NCI-H526 (cell line): ENCODE data around the gene PTK7.
"Not testable (repeated sequence)": the region's sequence is repeated elsewhere in the genome, so short reads cannot be mapped to it uniquely, and the experiment has no call there.

Experiments used
- DNase-seq, 2 experiments: peaks; one replicate each; lab custom pipeline; 2025; lab: John Stamatoyannopoulos, UW

PTK7 gene

GRCh38 chr6:43117466-43117865 is 41.4 kb downstream of the PTK7 start:
- DNase-seq: not testable (repeated sequence)

- DNase-seq: no peak
Observed at GRCh38 chr6:43119482-43119881, 43.4 kb downstream of the PTK7 start.

- DNase-seq: no peak
Observed at GRCh38 chr6:43120101-43120763, 44.1 kb downstream of the PTK7 start.

- DNase-seq: no peak
Observed at GRCh38 chr6:43120944-43121913, 45.1 kb downstream of the PTK7 start.

DNA sequence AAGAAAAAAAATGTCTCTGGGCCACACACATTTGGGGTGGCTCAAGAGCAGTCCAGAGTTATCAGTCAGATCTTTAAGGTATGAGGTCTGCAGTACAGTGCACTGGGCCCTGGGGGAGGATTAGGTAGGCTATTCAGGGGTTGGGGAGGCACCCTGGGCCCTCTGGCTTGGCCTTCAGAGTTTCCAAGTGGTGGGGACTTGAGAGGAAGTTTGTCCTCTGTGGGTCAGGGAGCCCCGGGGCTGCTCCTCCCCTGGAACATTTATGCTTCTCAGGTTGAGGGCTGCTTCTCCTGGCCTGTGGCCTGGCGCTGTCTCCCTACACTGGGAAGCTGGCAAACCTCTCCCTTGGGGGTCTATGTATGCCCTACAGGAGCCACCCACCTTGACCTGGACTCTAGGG is 46.0 kb downstream of the PTK7 start:
- no peak for DNase-seq

DNA sequence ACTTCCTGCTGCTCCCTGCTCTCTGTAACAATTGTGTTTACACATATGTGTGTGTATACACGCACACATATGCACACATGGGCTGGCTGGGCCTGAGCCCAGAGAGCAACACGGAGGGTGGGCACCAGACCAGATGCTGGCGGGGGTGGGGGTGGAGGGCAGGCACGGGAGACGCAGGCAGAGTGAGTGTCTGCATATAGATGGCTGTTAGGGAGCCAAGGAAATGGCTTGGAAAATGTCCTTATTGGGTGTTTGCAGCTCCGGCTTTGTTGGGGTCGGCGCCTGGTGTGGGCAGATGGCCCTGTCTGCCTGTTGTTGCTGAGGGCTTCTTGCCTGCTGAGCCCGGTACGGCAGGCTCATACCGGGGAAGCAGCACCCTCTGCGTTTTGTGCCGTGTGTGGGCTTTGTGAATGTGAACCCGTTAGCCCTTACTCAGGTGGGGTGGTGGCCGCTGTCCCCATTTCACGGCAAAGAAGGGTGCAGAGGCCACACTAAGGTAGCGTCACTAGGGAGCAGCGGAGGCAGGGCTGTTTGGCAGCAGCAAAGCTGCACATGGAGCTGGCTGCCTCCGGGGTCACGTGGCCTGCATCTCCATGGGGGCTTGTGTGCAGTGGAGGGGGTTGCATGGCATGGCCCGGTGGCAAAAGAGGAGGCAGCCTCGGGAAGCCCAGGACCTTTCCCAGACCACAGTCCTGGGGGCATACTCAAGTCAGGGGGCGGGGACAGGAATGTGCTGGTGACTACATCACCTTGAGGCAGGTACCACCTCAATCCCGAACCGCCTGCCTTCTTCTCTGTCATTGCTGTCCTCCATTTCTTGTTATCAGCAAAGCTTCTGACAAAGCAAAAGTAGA is 47.6 kb downstream of the PTK7 start:
- no peak for DNase-seq

GRCh38 chr6:43124481-43124880 is 48.4 kb downstream of the PTK7 start:
- no peak for DNase-seq

GRCh38 chr6:43125119-43125518 is 49.0 kb downstream of the PTK7 start:
- no peak for DNase-seq

DNA sequence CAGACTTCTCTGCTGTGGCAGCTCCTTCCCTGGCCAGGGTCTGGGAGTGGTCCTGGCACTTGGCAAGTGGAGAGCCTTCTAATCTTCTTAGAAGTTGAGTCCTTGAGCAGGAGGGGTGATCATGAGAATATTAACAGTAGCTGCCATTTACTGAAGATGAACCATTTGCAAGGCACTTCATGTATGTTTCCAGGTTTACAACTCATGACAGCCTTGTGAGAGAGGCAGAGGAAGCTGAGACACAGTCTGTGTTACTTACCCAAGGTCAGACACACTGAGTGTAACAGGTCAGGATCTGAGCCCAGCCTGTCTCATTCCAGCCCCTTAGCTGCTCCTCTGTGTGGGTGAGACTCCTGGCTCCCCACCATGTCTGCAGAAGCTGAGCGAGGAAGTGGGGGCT is 49.4 kb downstream of the PTK7 start:
- DNase-seq: no peak

- DNase-seq: peak; percentile 64 to 88
Observed at GRCh38 chr6:43127180-43127579, 51.1 kb downstream of the PTK7 start.

GRCh38 chr6:43127877-43128276 is 51.8 kb downstream of the PTK7 start:
- DNase-seq: no peak

GRCh38 chr6:43128926-43129325 is 52.8 kb downstream of the PTK7 start:
- DNase-seq: no peak

GRCh38 chr6:43129434-43130194 is 53.5 kb downstream of the PTK7 start:
- peak; percentile 1 to 42 for DNase-seq

- no peak for DNase-seq
Observed at GRCh38 chr6:43130429-43130828, 54.3 kb downstream of the PTK7 start.

DNA sequence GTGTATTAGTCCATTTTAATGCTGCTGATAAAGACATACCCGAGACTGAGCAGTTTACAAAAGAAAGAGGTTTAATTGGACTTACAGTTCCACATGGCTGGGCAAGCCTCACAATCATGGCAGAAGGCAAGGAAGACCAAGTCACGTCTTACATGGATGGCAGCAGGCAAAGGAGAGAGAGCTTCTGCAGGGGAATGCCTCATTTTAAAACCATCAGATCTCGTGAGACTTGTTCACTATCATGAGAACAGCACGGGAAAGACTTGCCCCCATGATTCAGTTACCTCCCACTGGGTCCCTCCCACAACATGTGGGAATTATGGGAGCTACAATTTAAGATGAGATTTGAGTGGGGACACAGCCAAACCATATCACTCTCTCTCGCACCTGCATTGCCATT is 55.3 kb downstream of the PTK7 start:
- not testable (repeated sequence) for DNase-seq

DNA sequence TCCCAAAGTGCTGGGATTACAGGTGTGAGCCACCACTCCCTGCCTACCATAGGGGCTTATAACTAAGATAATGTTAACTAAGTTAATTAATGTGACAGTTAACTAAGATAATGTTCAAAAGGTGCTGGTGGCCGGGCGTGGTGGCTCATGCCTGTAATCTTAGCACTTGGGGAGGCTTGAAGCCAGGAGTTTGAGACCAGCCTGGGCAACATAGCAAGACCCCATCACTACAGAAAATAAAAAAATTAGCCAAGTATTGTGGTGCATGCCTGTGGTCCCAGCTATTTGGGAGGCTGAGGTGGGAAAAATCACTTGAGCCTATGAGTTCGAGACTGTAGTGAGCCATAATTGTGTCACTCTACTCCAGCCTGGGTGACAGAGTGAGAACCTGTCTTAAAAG is 62.2 kb downstream of the PTK7 start:
- no peak for DNase-seq

DNA sequence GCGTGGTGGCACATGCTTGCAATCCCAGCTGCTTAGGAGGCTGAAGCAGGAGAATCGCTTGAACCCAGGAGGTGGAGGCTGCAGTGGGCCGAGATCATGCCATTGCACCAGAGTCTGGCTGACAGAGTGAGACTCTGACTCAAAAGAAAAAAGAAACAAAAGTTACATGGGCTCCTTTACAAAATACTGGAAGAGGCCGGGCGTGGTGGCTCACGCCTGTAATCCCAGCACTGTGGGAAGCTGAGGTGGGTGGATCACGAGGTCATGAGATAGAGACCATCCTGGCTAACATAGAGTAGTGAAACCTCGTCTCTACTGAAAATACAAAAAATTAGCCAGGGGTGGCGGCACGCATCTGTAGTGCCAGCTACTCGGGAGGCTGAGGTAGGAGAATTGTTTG is 63.9 kb downstream of the PTK7 start:
- not testable (repeated sequence) for DNase-seq

- DNase-seq: no peak
Observed at GRCh38 chr6:43141644-43142043, 65.5 kb downstream of the PTK7 start.

- DNase-seq: no peak
Observed at GRCh38 chr6:43142101-43142500, 66.0 kb downstream of the PTK7 start.

DNA sequence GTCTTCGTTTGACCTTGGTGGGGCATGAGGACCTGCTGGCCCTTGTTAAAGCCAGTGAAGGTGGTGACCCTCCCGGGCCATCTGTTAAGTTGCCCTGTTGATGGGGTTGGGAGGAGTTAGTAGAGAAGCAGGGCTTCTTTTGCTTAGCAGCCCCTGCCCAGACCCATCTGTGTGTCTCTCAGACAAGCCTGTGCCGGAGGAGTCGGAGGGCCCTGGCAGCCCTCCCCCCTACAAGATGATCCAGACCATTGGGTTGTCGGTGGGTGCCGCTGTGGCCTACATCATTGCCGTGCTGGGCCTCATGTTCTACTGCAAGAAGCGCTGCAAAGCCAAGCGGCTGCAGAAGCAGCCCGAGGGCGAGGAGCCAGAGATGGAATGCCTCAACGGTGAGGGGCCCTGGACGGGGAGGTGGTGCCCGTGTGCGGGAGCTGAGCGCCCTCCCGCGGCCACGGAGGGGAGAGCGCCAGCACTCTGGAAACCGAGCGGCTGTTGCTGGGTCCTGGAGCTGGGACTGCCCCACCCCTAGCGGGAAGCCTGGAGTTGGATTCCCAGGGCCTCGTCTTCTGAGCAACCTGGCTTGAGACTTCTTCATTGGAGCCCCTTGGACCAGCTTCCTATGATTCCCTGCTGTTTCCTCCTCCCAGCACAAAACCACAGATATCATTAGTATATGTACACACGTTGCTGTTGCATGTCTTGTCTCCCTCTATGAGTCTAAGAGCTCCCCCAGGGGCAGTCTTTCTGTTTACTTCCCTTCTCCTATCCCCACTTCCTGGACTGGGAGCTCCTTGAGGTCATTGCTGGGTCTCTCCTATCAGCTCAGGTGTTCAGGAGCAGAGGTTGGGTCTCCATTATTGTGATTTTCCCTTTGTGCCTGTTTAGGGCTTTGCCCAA is 67.4 kb downstream of the PTK7 start:
- DNase-seq: peak; percentile 60 to 93

DNA sequence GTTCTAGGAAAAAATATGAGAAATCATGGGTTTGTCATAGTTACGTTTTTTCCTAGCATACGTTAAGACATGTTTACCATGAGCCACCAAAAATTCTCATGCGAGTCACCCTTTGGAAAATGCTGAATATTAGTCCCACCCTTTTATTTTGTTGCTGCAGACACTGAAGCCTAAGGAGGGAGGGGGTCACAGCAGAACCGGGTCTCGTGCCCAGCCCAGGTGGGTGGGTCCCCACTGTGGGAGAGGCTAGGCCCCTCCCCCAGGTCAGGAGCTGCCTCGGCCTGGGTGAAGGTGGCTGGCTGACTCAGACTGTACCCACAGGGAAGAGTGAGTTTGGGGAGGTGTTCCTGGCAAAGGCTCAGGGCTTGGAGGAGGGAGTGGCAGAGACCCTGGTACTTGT is 68.8 kb downstream of the PTK7 start:
- DNase-seq: no peak
